Transverse colon (tissue), 4 donors: Measurements from ENCODE around the gene SPEG. TPM values are rescaled to one million over a fixed set of nuclear protein-coding genes. Genes with fewer than 3 reads are reported as not detected.
A peak's percentile ranks its signal among the peaks of the same experiment; 100 is the strongest.

Experiments used
- DNase-seq: peaks from one replicate; pipeline ENCODE4 v3.0.0-alpha.2; 2019
- H3K27ac ChIP-seq, 4 donors: fragments of 200-600 bp; sonication (generic); 2 replicates each; pipeline ENCODE4 v1.5.1; 2016 to 2018; ENCODE audit warnings: inconsistent platforms in 4 of 4
- H3K27me3 ChIP-seq: fragments of 200-600 bp; sonication (generic); 2 replicates; pipeline ENCODE4 v1.5.1; 2017; ENCODE audit warnings: inconsistent platforms
- H3K36me3 ChIP-seq, 4 donors: fragments of 200-600 bp; sonication (generic); 2 replicates each; pipeline ENCODE4 v1.5.1; 2017 to 2019; ENCODE audit warnings: inconsistent platforms in 4 of 4
- H3K4me1 ChIP-seq, 4 donors: fragments of 200-600 bp; sonication (generic); 2 replicates each; pipeline ENCODE4 v1.5.1; 2017 to 2020; ENCODE audit warnings: inconsistent platforms in 4 of 4
- H3K4me3 ChIP-seq, 4 donors: fragments of 200-600 bp; sonication (generic); 1 replicate in 1 of 4; 2 replicates in 3 of 4; pipeline versions ENCODE4 v1.5.1 to v1.6.1; 2017 to 2019; ENCODE audit warnings: inconsistent platforms in 4 of 4
- H3K9me3 ChIP-seq, 2 donors: fragments of 200-600 bp; sonication (generic); 2 replicates each; pipeline ENCODE4 v1.5.1; 2017 to 2019; ENCODE audit warnings: inconsistent platforms in 2 of 2
- EP300 ChIP-seq: sonication (generic); formaldehyde crosslinking; IDR thresholded peaks from one replicate; pipeline ENCODE4 v1.6.1; 2017; ENCODE audit warnings: antibody characterized with exemption, low read depth
- POLR2A ChIP-seq: fragments of 450-650 bp; IDR thresholded peaks from one replicate; pipeline ENCODE4 v1.6.1; 2016; ENCODE audit warnings: antibody characterized with exemption, mild to moderate bottlenecking, moderate library complexity
- POLR2AphosphoS5 ChIP-seq, 3 donors: sonication (generic); formaldehyde crosslinking; IDR thresholded peaks; one replicate each; pipeline ENCODE4 v1.6.1; 2016; ENCODE audit warnings: antibody characterized with exemption in 3 of 3
- WGBS, 2 donors: methylation state at CpG; one replicate each; pipeline ENCODE4 v1.1.5; 2018; ENCODE audit warnings: low coverage in 1 of 2; 5-methylcytosine and 5-hydroxymethylcytosine counted together
- in situ Hi-C, 4 donors: fragments of 200-750 bp; cut with MboI; loops; one replicate each; pipeline versions ENCODE4 v1.15.0 to v1.15.1; 2017; ENCODE audit warnings: low sequenced_read_pairs in 3 of 4, low pct_ligation_motif_present in 1 of 4, low pct_unique_long_range_greater_than_20kb in 1 of 4
- intact Hi-C: fragments of 100-400 bp; cut with DNase I; formaldehyde crosslinking; loops from one replicate; pipeline ENCODE4 v1.15.1; 2023; ENCODE audit warnings: low total_unique reads
- total RNA-seq, 4 donors: library from RNA; depleted of rRNA; stranded (reverse); fragments of >200 nt; gene quantifications; one replicate each; pipeline ENCODE4 v1.1.0, GENCODE V29; 2016
- TF ChIP-seq, protein P1 (sequence below), 5 experiments: fragments of 200-600 bp in 3 of 5; fragments of 450-650 bp in 2 of 5; sonication (generic) in 3 of 5; IDR thresholded peaks; 1 replicate in 2 of 5; 2 replicates in 3 of 5; pipeline ENCODE4 v1.5.1; 2016 to 2017; ENCODE audit warnings: antibody characterized with exemption in 5 of 5, inconsistent platforms in 3 of 5, mild to moderate bottlenecking in 2 of 5, moderate library complexity in 1 of 5

Gene SPEG
- total RNA-seq, 4 donors from 2014 or later = 26.5 to 95.8 (median 48.5) TPM

DNA sequence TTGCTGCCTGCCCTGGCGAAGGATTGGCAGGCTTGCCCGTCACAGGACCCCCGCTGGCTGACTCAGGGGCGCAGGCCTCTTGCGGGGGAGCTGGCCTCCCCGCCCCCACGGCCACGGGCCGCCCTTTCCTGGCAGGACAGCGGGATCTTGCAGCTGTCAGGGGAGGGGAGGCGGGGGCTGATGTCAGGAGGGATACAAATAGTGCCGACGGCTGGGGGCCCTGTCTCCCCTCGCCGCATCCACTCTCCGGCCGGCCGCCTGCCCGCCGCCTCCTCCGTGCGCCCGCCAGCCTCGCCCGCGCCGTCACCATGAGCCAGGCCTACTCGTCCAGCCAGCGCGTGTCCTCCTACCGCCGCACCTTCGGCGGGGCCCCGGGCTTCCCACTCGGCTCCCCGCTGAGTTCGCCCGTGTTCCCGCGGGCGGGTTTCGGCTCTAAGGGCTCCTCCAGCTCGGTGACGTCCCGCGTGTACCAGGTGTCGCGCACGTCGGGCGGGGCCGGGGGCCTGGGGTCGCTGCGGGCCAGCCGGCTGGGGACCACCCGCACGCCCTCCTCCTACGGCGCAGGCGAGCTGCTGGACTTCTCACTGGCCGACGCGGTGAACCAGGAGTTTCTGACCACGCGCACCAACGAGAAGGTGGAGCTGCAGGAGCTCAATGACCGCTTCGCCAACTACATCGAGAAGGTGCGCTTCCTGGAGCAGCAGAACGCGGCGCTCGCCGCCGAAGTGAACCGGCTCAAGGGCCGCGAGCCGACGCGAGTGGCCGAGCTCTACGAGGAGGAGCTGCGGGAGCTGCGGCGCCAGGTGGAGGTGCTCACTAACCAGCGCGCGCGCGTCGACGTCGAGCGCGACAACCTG, 16.3 kb upstream of the SPEG start, which contains the start of gene DES:
TSS of gene DES (plus strand) at position 223 of the 857 bp plus-strand sequence. CDS start at position 309, 86 bp downstream.
- Histone ChIP-seq H3K27ac (peak within 1 kb of the TSS; percentile 86 to 96 (median 89)), H3K4me3 (peak within 1 kb of the TSS; percentile 36 to 55 (median 48)), H3K4me1 (peaks cover 6 to 15% (median 10%) of the 10 kb centered on the region in 4 donors), H3K9me3 (no peaks in the 10 kb centered on the region), H3K27me3 (peaks cover 28% of the 10 kb centered on the region), H3K36me3 (no peaks in the 10 kb centered on the region)
- peak; percentile 67 for TF ChIP-seq POLR2A
- peak; percentile 72 for TF ChIP-seq EP300
- TF ChIP-seq, protein P1, sequence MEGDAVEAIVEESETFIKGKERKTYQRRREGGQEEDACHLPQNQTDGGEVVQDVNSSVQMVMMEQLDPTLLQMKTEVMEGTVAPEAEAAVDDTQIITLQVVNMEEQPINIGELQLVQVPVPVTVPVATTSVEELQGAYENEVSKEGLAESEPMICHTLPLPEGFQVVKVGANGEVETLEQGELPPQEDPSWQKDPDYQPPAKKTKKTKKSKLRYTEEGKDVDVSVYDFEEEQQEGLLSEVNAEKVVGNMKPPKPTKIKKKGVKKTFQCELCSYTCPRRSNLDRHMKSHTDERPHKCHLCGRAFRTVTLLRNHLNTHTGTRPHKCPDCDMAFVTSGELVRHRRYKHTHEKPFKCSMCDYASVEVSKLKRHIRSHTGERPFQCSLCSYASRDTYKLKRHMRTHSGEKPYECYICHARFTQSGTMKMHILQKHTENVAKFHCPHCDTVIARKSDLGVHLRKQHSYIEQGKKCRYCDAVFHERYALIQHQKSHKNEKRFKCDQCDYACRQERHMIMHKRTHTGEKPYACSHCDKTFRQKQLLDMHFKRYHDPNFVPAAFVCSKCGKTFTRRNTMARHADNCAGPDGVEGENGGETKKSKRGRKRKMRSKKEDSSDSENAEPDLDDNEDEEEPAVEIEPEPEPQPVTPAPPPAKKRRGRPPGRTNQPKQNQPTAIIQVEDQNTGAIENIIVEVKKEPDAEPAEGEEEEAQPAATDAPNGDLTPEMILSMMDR (IDR thresholded peaks at IDR 0.05) = no peak
- peak; percentile 77 to 96 (median 86) for TF ChIP-seq POLR2AphosphoS5 (IDR thresholded peaks at IDR 0.05)
- WGBS, 2 donors = 12% methylated on average over 69 of the region's 98 CpGs; no CpG with 5 or more reads in 1 of the 2 donors
- peak; percentile 52 for DNase-seq
- intact Hi-C loops (no loop called here), in situ Hi-C loops (no loop called here)

DNA sequence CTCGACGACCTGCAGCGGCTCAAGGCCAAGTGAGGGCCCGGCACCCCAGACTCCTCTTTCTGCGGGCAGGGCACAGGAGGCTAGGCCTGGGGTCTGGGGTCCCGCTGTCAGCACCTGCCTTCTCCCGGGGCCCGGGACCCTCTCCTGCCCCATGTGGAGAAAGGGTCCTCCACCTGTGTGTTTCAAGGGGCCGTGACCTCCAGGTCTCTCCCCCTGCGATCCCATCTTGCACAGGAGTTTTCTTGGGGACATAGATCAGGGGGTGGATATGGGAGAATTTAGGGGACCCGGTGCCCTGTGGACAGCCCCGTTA, 15.7 kb upstream of the SPEG start:
- intact Hi-C loops (no loop called here), in situ Hi-C loops (no loop called here)
- DNase-seq = no peak
- TF ChIP-seq, protein P1 (IDR thresholded peaks at IDR 0.05) = no peak
- TF ChIP-seq EP300 = no peak
- TF ChIP-seq POLR2AphosphoS5 (IDR thresholded peaks at IDR 0.05) = no peak
- WGBS, 2 donors = 60% methylated on average over 6 of the region's 12 CpGs; no CpG with 5 or more reads in 1 of the 2 donors
- Histone ChIP-seq H3K27ac (peak overlapping the region; percentile 86 to 96 (median 89)), H3K4me3 (peak overlapping the region; percentile 36 to 55 (median 48)), H3K36me3 (no peaks in the 10 kb centered on the region), H3K4me1 (peaks cover 6 to 15% (median 10%) of the 10 kb centered on the region in 4 donors), H3K9me3 (no peaks in the 10 kb centered on the region), H3K27me3 (peaks cover 25% of the 10 kb centered on the region)

DNA sequence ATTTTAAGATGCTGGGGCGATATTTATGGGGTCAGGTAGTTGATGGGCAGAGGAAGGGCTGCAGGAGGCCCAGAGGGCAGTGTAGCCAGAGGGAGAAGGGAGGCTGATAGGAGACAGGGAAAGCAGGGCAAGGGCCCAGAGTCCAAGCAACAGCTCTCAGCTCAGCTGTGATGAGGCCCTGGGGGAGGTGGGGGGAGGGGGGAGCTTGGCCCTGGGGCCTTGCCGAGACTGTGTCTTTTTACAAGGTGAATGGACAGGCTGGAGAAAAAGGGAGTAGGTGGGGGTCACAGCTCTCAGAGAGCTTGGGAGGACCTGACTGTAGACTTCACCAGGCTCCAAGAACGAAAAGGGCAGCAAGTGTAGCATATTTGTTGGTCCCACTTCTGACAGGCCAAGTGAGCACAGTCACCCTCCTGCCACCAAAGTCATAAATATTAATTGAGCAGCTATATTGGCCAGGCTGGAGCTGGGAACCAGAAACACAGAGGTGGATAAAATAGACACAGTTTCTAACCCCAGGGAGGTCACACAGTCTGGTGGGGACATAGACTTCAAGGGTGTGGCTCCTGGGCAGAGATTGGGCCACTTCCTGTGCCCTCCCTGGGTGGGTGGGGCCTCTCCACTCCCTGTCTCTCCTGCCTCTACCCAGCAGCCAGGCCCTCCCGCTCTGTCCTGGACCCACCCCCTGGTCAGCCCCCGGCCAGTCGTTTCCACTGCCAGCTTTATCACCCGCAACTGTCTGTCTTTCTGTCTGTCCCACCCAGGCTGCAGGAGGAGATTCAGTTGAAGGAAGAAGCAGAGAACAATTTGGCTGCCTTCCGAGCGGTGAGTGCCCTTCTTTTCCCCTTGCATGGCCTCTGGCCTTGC, 15.1 kb upstream of the SPEG start:
- H3K27ac ChIP-seq = peak overlapping the region; percentile 86 to 96 (median 89)
- peaks cover 25% of the 10 kb centered on the region for H3K27me3 ChIP-seq
- H3K36me3 ChIP-seq = no peaks in the 10 kb centered on the region
- DNase-seq = no peak
- in situ Hi-C loops (no loop called here), intact Hi-C loops (loop anchor here (2.0 kb wide), 1 partner anchor 15 kb away; no protein-coding TSS in a partner anchor)
- H3K9me3 ChIP-seq = no peaks in the 10 kb centered on the region
- peak overlapping the region; percentile 36 to 55 (median 48) for H3K4me3 ChIP-seq
- TF ChIP-seq EP300 (no peak), POLR2A (no peak), POLR2AphosphoS5 (IDR thresholded peaks at IDR 0.05) (peak in 1 of 3 donors; percentile 30)
- TF ChIP-seq, protein P1 (IDR thresholded peaks at IDR 0.05) = no peak
- WGBS, 2 donors = 8 to 65% methylated on average over 2 to 8 of the region's 9 CpGs
- H3K4me1 ChIP-seq = peaks cover 6 to 15% (median 10%) of the 10 kb centered on the region in 4 donors

DNA sequence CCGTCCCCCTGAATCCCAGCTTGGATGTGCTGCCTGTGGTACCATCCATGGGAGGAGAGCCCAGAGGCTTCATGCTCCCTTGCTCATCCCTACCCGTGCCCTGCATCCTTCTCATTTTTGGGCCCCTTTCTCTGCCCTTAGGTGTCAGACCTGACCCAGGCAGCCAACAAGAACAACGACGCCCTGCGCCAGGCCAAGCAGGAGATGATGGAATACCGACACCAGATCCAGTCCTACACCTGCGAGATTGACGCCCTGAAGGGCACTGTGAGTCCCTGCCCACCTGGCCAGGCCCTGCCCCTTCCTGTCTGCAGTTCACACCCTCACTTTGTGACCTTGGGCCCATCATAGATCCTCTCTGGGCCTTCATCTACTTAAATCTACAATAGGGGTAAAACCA, 14.0 kb upstream of the SPEG start:
- H3K4me3 ChIP-seq = peak overlapping the region; percentile 36 to 55 (median 48)
- H3K36me3 ChIP-seq = no peaks in the 10 kb centered on the region
- H3K27ac ChIP-seq = peak overlapping the region; percentile 86 to 96 (median 89)
- DNase-seq = no peak
- no peaks in the 10 kb centered on the region for H3K9me3 ChIP-seq
- 74 to 80% methylated on average over 1 to 8 of the region's 8 CpGs for WGBS, 2 donors
- intact Hi-C loops (loop anchor here (2.0 kb wide), 1 partner anchor 16 kb away; no protein-coding TSS in a partner anchor), in situ Hi-C loops (no loop called here)
- peaks cover 6 to 15% (median 10%) of the 10 kb centered on the region in 4 donors for H3K4me1 ChIP-seq
- H3K27me3 ChIP-seq = peaks cover 25% of the 10 kb centered on the region
- TF ChIP-seq POLR2AphosphoS5 (IDR thresholded peaks at IDR 0.05) (peak in 2 of 3 donors; percentile 3 to 18), EP300 (no peak)
